NB4 (cell line): ENCODE results near the gene CFAP70.
A peak's percentile ranks its signal among the peaks of the same experiment; 100 is the strongest.

Experiments
- DNase-seq: peaks from one replicate; pipeline ENCODE4 v3.0.0; 2010; ENCODE audit warnings: low read depth
- H3K4me3 ChIP-seq: one replicate; pipeline ENCODE4 v1.5.1; 2011; ENCODE audit warnings: mild to moderate bottlenecking, low read depth, low read length, moderate library complexity
- MYC ChIP-seq: IDR thresholded peaks from 2 replicates; pipeline ENCODE4 v1.6.1; 2011; ENCODE audit warnings: low read depth, low read length
- POLR2A ChIP-seq: IDR thresholded peaks from 2 replicates; pipeline ENCODE4 v1.6.1; 2011; ENCODE audit warnings: mild to moderate bottlenecking; ENCODE audit not compliant: insufficient read length; ENCODE audit errors: extremely low read depth
- TF ChIP-seq, protein P1 (sequence below): IDR thresholded peaks from 2 replicates; pipeline ENCODE4 v1.6.1; 2011; ENCODE audit warnings: low read depth, low read length
- TF ChIP-seq, protein P2 (sequence below): IDR thresholded peaks from one replicate; pipeline ENCODE4 v1.5.1; 2012; ENCODE audit warnings: low read depth, low read length

CFAP70 gene

DNA sequence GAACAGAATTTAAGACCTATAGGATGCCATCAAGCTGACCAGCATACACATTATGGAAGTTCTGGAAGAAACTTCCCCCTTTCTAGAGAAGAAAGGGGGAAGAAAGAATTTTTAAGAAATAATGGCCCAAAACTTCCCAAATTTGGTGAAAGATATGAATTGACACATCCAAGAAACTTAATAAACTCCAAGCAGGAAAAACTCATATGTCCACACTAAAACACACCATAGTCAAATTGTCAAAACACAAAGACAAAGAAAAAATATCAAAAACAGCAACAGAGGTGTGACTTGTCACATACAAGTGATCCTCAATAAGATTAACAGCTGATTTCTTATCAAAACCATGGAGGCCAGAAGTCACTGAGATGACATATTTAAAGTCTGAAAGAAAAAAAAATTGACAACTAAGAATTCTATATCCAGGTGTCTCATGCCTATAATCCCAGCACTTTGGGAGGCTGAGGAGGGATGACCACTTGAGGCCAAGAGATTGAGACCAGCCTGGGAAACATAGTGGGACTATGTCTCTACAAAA, 52.4 kb downstream of the CFAP70 start:
- no peak for DNase-seq
- no peak overlapping the region for H3K4me3 ChIP-seq
- TF ChIP-seq, protein P1, sequence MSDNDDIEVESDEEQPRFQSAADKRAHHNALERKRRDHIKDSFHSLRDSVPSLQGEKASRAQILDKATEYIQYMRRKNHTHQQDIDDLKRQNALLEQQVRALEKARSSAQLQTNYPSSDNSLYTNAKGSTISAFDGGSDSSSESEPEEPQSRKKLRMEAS: no peak
- TF ChIP-seq, protein P2, sequence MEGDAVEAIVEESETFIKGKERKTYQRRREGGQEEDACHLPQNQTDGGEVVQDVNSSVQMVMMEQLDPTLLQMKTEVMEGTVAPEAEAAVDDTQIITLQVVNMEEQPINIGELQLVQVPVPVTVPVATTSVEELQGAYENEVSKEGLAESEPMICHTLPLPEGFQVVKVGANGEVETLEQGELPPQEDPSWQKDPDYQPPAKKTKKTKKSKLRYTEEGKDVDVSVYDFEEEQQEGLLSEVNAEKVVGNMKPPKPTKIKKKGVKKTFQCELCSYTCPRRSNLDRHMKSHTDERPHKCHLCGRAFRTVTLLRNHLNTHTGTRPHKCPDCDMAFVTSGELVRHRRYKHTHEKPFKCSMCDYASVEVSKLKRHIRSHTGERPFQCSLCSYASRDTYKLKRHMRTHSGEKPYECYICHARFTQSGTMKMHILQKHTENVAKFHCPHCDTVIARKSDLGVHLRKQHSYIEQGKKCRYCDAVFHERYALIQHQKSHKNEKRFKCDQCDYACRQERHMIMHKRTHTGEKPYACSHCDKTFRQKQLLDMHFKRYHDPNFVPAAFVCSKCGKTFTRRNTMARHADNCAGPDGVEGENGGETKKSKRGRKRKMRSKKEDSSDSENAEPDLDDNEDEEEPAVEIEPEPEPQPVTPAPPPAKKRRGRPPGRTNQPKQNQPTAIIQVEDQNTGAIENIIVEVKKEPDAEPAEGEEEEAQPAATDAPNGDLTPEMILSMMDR: no peak
- TF ChIP-seq POLR2A (no peak), MYC (no peak)

DNA sequence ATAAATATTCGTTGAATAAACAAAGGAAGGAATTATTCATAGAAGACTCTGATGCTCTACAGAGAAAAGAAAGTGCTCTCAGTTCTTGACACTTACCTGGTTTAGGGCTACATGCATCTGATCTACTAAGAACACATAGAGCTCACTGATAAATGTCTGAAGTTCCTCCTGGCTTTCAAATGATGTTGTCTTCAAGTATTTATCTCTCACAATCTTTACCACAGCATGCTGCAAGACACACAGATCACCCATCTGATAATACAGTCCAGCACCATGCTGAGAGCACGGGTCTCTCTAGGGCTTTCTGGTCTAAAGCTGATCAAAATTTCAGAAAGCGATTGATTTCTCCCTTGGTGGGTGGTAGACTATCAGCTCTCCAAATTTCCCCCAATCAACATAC, 61.7 kb downstream of the CFAP70 start:
- H3K4me3 ChIP-seq: no peak overlapping the region
- DNase-seq: no peak
- TF ChIP-seq, protein P1: no peak
- TF ChIP-seq MYC (no peak), POLR2A (no peak)
- TF ChIP-seq, protein P2: no peak

DNA sequence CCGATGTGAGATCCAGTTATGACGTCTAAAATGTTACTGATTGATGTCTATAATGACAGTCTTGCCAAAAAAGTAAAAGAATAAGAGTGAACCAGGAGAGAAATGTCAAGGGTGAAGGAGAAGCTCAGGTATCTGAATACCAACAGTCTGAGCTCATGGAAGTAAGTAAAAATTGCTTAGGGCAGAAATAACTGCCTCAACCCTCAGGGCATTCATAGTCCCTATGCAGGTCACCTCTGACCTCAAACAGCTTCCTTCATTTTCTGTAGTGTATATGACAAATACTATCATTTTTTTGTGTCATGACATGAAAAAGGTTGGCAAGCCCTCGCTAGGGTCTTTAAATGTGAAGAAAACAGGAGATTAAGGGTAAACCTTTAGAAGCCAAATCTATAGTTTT, 65.2 kb downstream of the CFAP70 start:
- DNase-seq: no peak
- no peak overlapping the region for H3K4me3 ChIP-seq
- TF ChIP-seq MYC (no peak), POLR2A (no peak)

DNA sequence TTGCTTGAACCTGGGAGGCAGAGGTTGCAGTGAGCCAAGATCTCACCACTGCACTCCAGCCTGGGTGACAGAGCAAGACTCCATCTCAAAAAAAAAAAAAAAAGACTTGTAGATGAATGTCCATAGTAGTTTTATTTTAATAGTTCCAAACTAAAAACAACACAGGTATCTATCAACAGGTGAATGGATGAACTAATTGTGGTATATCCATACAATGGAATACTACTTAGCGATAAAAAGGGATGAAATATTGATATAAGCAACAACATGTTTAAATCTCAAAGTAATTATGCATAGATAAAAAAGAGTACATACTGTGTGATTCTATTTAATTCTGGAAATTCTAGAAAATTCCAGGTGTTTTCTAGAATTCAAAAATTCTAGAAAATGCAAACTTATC, 68.7 kb downstream of the CFAP70 start:
- no peak overlapping the region for H3K4me3 ChIP-seq
- DNase-seq: no peak
- TF ChIP-seq, protein P2: no peak
- TF ChIP-seq POLR2A (no peak), MYC (no peak)
- TF ChIP-seq, protein P1: no peak

DNA sequence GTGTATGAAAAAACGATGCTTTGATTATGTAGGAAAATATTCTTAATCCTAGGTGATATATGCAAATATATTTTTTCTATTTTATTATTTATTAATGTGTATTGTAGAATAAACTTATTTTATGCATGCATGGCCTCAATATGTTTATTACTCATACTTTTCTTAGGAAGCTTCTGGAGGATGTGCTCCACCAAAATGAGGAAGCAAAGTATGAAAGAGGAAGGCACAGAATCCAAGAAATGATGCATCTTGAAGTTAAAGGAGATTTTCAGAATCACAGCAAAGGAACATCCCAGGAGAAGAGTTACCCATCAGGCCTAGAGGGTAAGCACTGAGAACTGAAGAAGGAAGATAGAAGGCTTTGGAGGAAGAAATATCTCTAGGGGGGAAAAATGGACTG, 71.2 kb downstream of the CFAP70 start:
- no peak for TF ChIP-seq POLR2A
- no peak for TF ChIP-seq MYC
- TF ChIP-seq, protein P1: no peak
- TF ChIP-seq, protein P2: no peak
- no peak overlapping the region for H3K4me3 ChIP-seq
- DNase-seq: peak; percentile 20

DNA sequence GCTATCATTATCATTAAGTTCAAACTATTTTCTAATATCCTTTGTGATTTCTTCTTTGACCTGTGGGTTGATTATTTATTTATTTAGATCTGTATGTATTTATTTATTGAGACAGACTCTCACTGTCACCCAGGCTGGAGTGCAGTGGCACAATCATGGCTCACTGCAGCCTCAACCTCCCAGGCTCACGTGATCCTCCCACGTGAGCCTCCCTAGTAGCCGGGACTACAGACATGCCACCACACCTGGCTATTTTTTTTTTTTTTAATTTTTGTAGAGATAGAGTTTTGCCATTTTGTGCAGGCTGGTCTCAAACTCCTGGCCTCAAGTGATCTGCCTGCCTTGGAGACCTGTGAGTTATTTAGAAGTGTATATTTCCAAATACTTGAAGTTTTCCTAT, 77.6 kb downstream of the CFAP70 start:
- TF ChIP-seq POLR2A: no peak
- TF ChIP-seq, protein P1: no peak
- TF ChIP-seq, protein P2: no peak
- no peak for TF ChIP-seq MYC
- H3K4me3 ChIP-seq: no peak overlapping the region
- no peak for DNase-seq
